Myocyte (in vitro differentiated cells): Measurements from ENCODE around the gene TMEM131L. TPM values are rescaled to one million over a fixed set of nuclear protein-coding genes. Genes with fewer than 3 reads are reported as not detected.

Source experiments
- DNase-seq: peaks from one replicate; pipeline ENCODE4 v3.0.0-alpha.2; 2012; ENCODE audit warnings: low read depth
- total RNA-seq: library from RNA; depleted of rRNA; stranded (reverse); fragments of >200 nt; gene quantifications from 2 replicates; pipeline ENCODE4 v1.2.3, GENCODE V29; 2014

Gene TMEM131L
- total RNA-seq, 1 donor from 2014 or later: 13.3 TPM

- no peak for DNase-seq
Measured at GRCh38 chr4:153684182-153684970, 218.2 kb downstream of the TMEM131L start, which contains the start of gene TLR2. TLR2 (plus strand) TSS chr4:153684280; CDS start chr4:153702908, 18,628 bp downstream.

GRCh38 chr4:153684971-153685371, 218.8 kb downstream of the TMEM131L start:
- DNase-seq: no peak

Other genes with a start within 250 kb of the TMEM131L start
- 1.2 TPM in 1 of 2 replicates, not detected in the other for gene MND1, start 121.7 kb upstream of the TMEM131L start, total RNA-seq
- 0.47 TPM in 1 of 2 replicates, not detected in the other for gene TLR2, start 217.9 kb downstream of the TMEM131L start, total RNA-seq